Right renal pelvis (tissue), 4 donors: ENCODE results near the gene SLC17A1. TPM values are rescaled to one million over a fixed set of nuclear protein-coding genes. Genes with fewer than 3 reads are reported as not detected.

ENCODE experiments used
- DNase-seq, 4 donors: peaks; one replicate each; pipeline ENCODE4 v3.0.0-alpha.2; 2013; ENCODE audit warnings: low read depth in 4 of 4, low spot score in 3 of 4, missing footprints in 1 of 4
- polyA plus RNA-seq, 4 donors: library from polyadenylated mRNA; unstranded; fragments of 120-200 nt; gene quantifications; one replicate each; pipeline ENCODE4 v1.2.1, GENCODE V29; 2013; ENCODE audit not compliant: insufficient read length in 4 of 4

Gene SLC17A1
- polyA plus RNA-seq, 4 donors: 20.3 to 39.3 (median 25.7) TPM

GRCh38 chr6:25834950-25835349 is 3.1 kb upstream of the SLC17A1 start:
- no peak for DNase-seq

- no peak for DNase-seq
These were observed 1.3 kb upstream of the SLC17A1 start for GRCh38 chr6:25833136-25833535.

- DNase-seq: no peak
These were observed 818 bp upstream of the SLC17A1 start for GRCh38 chr6:25832670-25833069.

GRCh38 chr6:25832307-25832662 is 433 bp upstream of the SLC17A1 start:
- DNase-seq: no peak

GRCh38 chr6:25830458-25830857 is 1.4 kb downstream of the SLC17A1 start:
- DNase-seq: no peak

GRCh38 chr6:25829375-25829774 is 2.5 kb downstream of the SLC17A1 start:
- no peak for DNase-seq

- no peak for DNase-seq
These were observed 10.5 kb downstream of the SLC17A1 start for GRCh38 chr6:25821341-25821740.

GRCh38 chr6:25816252-25816651 is 15.6 kb downstream of the SLC17A1 start:
- DNase-seq: no peak

GRCh38 chr6:25815194-25815593 is 16.7 kb downstream of the SLC17A1 start:
- DNase-seq: no peak

GRCh38 chr6:25804804-25805203 is 27.0 kb downstream of the SLC17A1 start:
- DNase-seq: no peak

GRCh38 chr6:25801436-25801835 is 30.4 kb downstream of the SLC17A1 start:
- DNase-seq: no peak

- no peak for DNase-seq
These were observed 37.1 kb downstream of the SLC17A1 start for GRCh38 chr6:25794784-25795183.

- no peak for DNase-seq
These were observed 37.9 kb downstream of the SLC17A1 start for GRCh38 chr6:25793970-25794369.

- no peak for DNase-seq
These were observed 39.8 kb downstream of the SLC17A1 start for GRCh38 chr6:25792016-25792415.

GRCh38 chr6:25789475-25789874 is 42.4 kb downstream of the SLC17A1 start:
- no peak for DNase-seq

GRCh38 chr6:25788305-25788922 is 43.4 kb downstream of the SLC17A1 start:
- DNase-seq: no peak

GRCh38 chr6:25787428-25787827 is 44.4 kb downstream of the SLC17A1 start:
- no peak for DNase-seq

- DNase-seq: no peak
These were observed 50.7 kb downstream of the SLC17A1 start for GRCh38 chr6:25781134-25781533.

- no peak for DNase-seq
These were observed 53.8 kb downstream of the SLC17A1 start for GRCh38 chr6:25777856-25778649.

- no peak for DNase-seq
These were observed 54.8 kb downstream of the SLC17A1 start for GRCh38 chr6:25777031-25777430.

GRCh38 chr6:25774120-25774715 is 57.6 kb downstream of the SLC17A1 start:
- no peak for DNase-seq

GRCh38 chr6:25769983-25770382 is 61.9 kb downstream of the SLC17A1 start:
- DNase-seq: no peak
